HCT116 (cell line): ENCODE results near the gene SH3GL3. TPM values are rescaled to one million over a fixed set of nuclear protein-coding genes. Genes with fewer than 3 reads are reported as not detected.

ENCODE experiments used
- ATAC-seq: fragments of 200-7000 bp; cut with Tn5 transposase; 2 replicates; pipeline ENCODE4 v1.9.1; 2020; ENCODE audit warnings: mild to moderate bottlenecking, moderate library complexity
- BruUV-seq: library from RNA; stranded (reverse); fragments of 400-500 nt; replicated peaks from 2 replicates; lab custom pipeline; 2021; lab: Mats Ljungman, UMichigan
- CTCF ChIA-PET: fragments of 300-600 bp; sonication (Branson Sonifier 250); formaldehyde crosslinking; loops from one replicate; lab custom pipeline; 2021; ENCODE audit warnings: antibody characterized with exemption; lab: Charles Lee
- POLR2A ChIA-PET: fragments of 300-600, 350-600 bp; sonication (Branson Sonifier 250); formaldehyde crosslinking; loops from one replicate; lab custom pipeline; 2021; ENCODE audit warnings: antibody characterized with exemption; lab: Charles Lee
- RAD21 ChIA-PET, 2 experiments: fragments of 300-600 bp; sonication (Branson Sonifier 250); formaldehyde crosslinking; loops; one replicate each; lab custom pipeline; 2023; ENCODE audit warnings: low total read pairs in 2 of 2; ENCODE audit not compliant: uncharacterized antibody in 2 of 2, unreplicated experiment in 2 of 2, low non-redundant PET in 1 of 2; lab: Charles Lee
- DNase-seq: peaks from one replicate; pipeline ENCODE4 v3.0.0-alpha.2; 2010; ENCODE audit warnings: low read depth, low spot score
- H2AFZ ChIP-seq: fragments of 200-600 bp; shearing (Covaris generic), sonication (generic); 2 replicates; pipeline ENCODE4 v1.6.1; 2017; ENCODE audit warnings: low read depth, mixed run types, mixed read lengths, antibody characterized with exemption, low read length; ENCODE audit not compliant: poor library complexity, severe bottlenecking
- H3K27ac ChIP-seq: 2 replicates; pipeline ENCODE4 v1.5.1; 2012; ENCODE audit warnings: low read depth, low read length
- H3K27me3 ChIP-seq: fragments of 200-600 bp; sonication (generic); 2 replicates; pipeline ENCODE4 v1.6.1; 2016; ENCODE audit warnings: mixed run types, low read length, mixed read lengths; ENCODE audit not compliant: insufficient read depth
- H3K36me3 ChIP-seq, 2 experiments: fragments of 200-500 bp in 1 of 2; fragments of 200-600 bp in 1 of 2; sonication (Bioruptor generic) in 1 of 2; sonication (generic) in 1 of 2; 2 replicates each; pipeline versions ENCODE4 v1.5.1 to v1.6.1; 2014 to 2016; ENCODE audit warnings: low read length in 2 of 2, inconsistent platforms in 1 of 2, mixed read lengths in 1 of 2, mixed run types in 1 of 2; ENCODE audit not compliant: insufficient read depth in 2 of 2, control insufficient read depth in 1 of 2
- H3K4me1 ChIP-seq, 2 experiments: fragments of 200-600 bp in 1 of 2; sonication (generic) in 1 of 2; 2 replicates each; pipeline versions ENCODE4 v1.5.1 to v1.6.1; 2012 to 2017; ENCODE audit warnings: low read length in 2 of 2, inconsistent platforms in 1 of 2, mild to moderate bottlenecking in 1 of 2, mixed read lengths in 1 of 2, mixed run types in 1 of 2, moderate library complexity in 1 of 2; ENCODE audit not compliant: insufficient read depth in 2 of 2, control insufficient read depth in 1 of 2
- H3K4me2 ChIP-seq: fragments of 200-600 bp; sonication (generic); 2 replicates; pipeline ENCODE4 v1.6.1; 2017; ENCODE audit warnings: mixed run types, low read length, mixed read lengths
- H3K4me3 ChIP-seq, 2 experiments: fragments of 200-600 bp in 1 of 2; sonication (generic) in 1 of 2; replicated peaks in 1 of 2; 2 replicates each; pipeline ENCODE4 v1.5.1; 2011 to 2016; ENCODE audit warnings: low read length in 2 of 2, control low read depth in 1 of 2, low read depth in 1 of 2, mild to moderate bottlenecking in 1 of 2, mixed read lengths in 1 of 2, mixed run types in 1 of 2
- H3K79me2 ChIP-seq: fragments of 200-600 bp; sonication (generic); 2 replicates; pipeline ENCODE4 v1.6.1; 2017; ENCODE audit warnings: mild to moderate bottlenecking, mixed run types, low read length, moderate library complexity, mixed read lengths; ENCODE audit not compliant: insufficient read depth
- H3K9ac ChIP-seq: fragments of 200-600 bp; sonication (generic); 2 replicates; pipeline ENCODE4 v1.6.1; 2016; ENCODE audit warnings: low read length, mixed read lengths
- H3K9me2 ChIP-seq: fragments of 200-600 bp; sonication (generic), shearing (Covaris generic); 2 replicates; pipeline ENCODE4 v1.6.1; 2017; ENCODE audit warnings: mixed run types, mild to moderate bottlenecking, moderate library complexity; ENCODE audit not compliant: insufficient read depth
- H3K9me3 ChIP-seq, 2 experiments: fragments of 200-500 bp in 1 of 2; fragments of 200-600 bp in 1 of 2; sonication (Bioruptor generic) in 1 of 2; sonication (generic) in 1 of 2; 2 replicates each; pipeline ENCODE4 v1.6.1; 2014 to 2017; ENCODE audit warnings: low read length in 2 of 2, mixed read lengths in 2 of 2, inconsistent platforms in 1 of 2, low read depth in 1 of 2, mild to moderate bottlenecking in 1 of 2, mixed run types in 1 of 2, moderate library complexity in 1 of 2; ENCODE audit not compliant: control insufficient read depth in 1 of 2, insufficient read depth in 1 of 2
- H4K20me1 ChIP-seq: fragments of 200-600 bp; sonication (generic), shearing (Covaris generic); 2 replicates; pipeline ENCODE4 v1.6.1; 2017; ENCODE audit warnings: mixed run types, mild to moderate bottlenecking, moderate library complexity; ENCODE audit not compliant: insufficient read depth
- CBX3 ChIP-seq: IDR thresholded peaks from 2 replicates; pipeline ENCODE4 v1.6.1; 2012; ENCODE audit warnings: low read depth
- CEBPB ChIP-seq: IDR thresholded peaks from 2 replicates; pipeline ENCODE4 v1.6.1; 2012; ENCODE audit warnings: low read depth
- EGR1 ChIP-seq: IDR thresholded peaks from 2 replicates; pipeline ENCODE4 v1.6.1; 2012; ENCODE audit warnings: low read depth
- ELF1 ChIP-seq: IDR thresholded peaks from 2 replicates; pipeline ENCODE4 v1.6.1; 2012; ENCODE audit warnings: low read depth, borderline replicate concordance
- EZH2 ChIP-seq: fragments of 200-600 bp; sonication (generic); IDR thresholded peaks from 2 replicates; pipeline ENCODE4 v1.6.1; 2017; ENCODE audit warnings: antibody characterized with exemption, mixed run types
- FOSL1 ChIP-seq: IDR thresholded peaks from 2 replicates; pipeline ENCODE4 v1.6.1; 2012; ENCODE audit warnings: low read depth
- JUND ChIP-seq: IDR thresholded peaks from 2 replicates; pipeline ENCODE4 v1.6.1; 2012
- MAX ChIP-seq: IDR thresholded peaks from 2 replicates; pipeline ENCODE4 v1.6.1; 2012
- RAD21 ChIP-seq: IDR thresholded peaks from 2 replicates; pipeline ENCODE4 v1.6.1; 2012; ENCODE audit warnings: low read depth, mild to moderate bottlenecking
- SIN3A ChIP-seq: IDR thresholded peaks from 2 replicates; pipeline ENCODE4 v1.6.1; 2012; ENCODE audit warnings: low read depth
- SP1 ChIP-seq: IDR thresholded peaks from 2 replicates; pipeline ENCODE4 v1.6.1; 2012; ENCODE audit warnings: low read depth
- SRF ChIP-seq: IDR thresholded peaks from 2 replicates; pipeline ENCODE4 v1.6.1; 2012; ENCODE audit warnings: low read depth
- ZBTB33 ChIP-seq: IDR thresholded peaks from 2 replicates; pipeline ENCODE4 v1.6.1; 2011; ENCODE audit warnings: mild to moderate bottlenecking, low read length, moderate library complexity; ENCODE audit not compliant: insufficient replicate concordance; ENCODE audit errors: extremely low read depth
- ZFX ChIP-seq: fragments of 450-650 bp; IDR thresholded peaks from 2 replicates; pipeline ENCODE4 v1.6.1; 2017
- intact Hi-C: fragments of 100-400 bp; cut with micrococcal nuclease; formaldehyde crosslinking; loops from 2 replicates; pipeline ENCODE4 v1.10.0; 2022
- total RNA-seq: library from RNA; stranded (reverse); gene quantifications from one replicate; pipeline ENCODE4 v1.2.1, GENCODE V29; 2021; ENCODE audit not compliant: unreplicated experiment

Gene SH3GL3
- total RNA-seq, 1 experiment from 2014 or later, result 1.3 TPM

- Histone ChIP-seq H3K79me2 (no peaks in the 10 kb centered on the region), H3K36me3 (no peaks in the 10 kb centered on the region), H3K9me2 (0 out of 2 replicates have a peak, but pooled peaks cover 3% of the 10 kb centered on the region), H3K27ac (no peak overlapping the region), H4K20me1 (no peaks in the 10 kb centered on the region), H3K9me3 (no peaks in the 10 kb centered on the region), H3K4me2 (peak overlapping the region; percentile 38), H3K9ac (no peak overlapping the region), H2AFZ (no peak overlapping the region), H3K27me3 (no peaks in the 10 kb centered on the region), H3K4me3 (no peak overlapping the region), H3K4me1 (peaks cover 3 to 7% of the 10 kb centered on the region in 2 experiments; a peak in 2 of 4 replicates)
- DNase-seq, result peak; percentile 12
- RAD21 ChIA-PET, result no interaction called here
- ATAC-seq, result peak; percentile 50; the same call in 1 of the 2 replicates
- BruUV-seq, result no TSS peak
- CTCF ChIA-PET, result no interaction called here
- POLR2A ChIA-PET, result no interaction called here
- TF ChIP-seq SIN3A (no peak), FOSL1 (no peak), CEBPB (no peak), ELF1 (no peak), EGR1 (no peak), JUND (no peak), ZFX (no peak), SP1 (no peak), SRF (no peak), EZH2 (no peak), MAX (no peak), RAD21 (no peak), CBX3 (no peak), ZBTB33 (no peak)
- intact Hi-C loops, result no loop called here
Measured at GRCh38 chr15:83602021-83602420, 154.9 kb downstream of the SH3GL3 start.
